ENCODE measurements around the gene ITPKC. TPM values are rescaled to one million over a fixed set of nuclear protein-coding genes. Genes with fewer than 3 reads are reported as not detected.

The ITPKC gene
- total and polyA plus RNA-seq, 2 of the 13 experiments (the other 11 are each of a cell fraction or from before 2014, with no cell fraction given), result 6.9 to 11.2 TPM

DNA sequence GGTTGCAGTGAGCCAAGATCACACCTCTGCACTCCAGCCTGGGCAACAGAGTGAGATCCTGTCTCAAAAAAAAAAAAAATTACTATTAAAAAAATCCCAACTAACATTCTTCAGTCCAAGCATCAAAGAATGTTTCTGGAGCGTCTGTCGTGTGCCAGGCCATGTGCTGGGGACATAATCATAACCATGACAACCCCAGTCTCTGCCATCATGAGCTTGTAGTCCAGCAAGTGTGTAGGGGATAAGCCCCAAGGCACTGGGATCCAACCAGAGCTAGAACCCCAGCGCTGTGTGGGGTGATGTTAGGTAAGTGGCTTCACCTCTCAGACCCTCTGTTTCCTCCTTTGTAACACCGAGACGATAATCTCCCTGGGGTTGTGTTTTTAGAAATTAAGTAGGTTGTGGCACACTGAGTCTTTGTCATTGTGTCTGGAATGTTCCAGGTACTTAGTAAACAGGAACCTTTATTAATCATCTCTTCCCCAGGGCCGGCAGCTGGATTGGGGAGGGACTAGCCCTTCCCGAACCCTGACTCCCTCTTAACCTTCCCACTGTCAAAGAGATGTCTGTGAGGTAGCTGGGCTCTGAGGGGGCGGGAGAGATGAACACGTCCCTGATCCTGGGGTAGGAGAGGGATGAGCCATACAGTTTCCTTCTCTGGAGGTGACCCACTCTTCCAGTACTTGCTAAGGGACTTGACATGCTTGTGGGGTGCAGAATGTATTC, 5.2 kb downstream of the ITPKC start:
- Histone ChIP-seq H3K27ac (ENCODE audit: extremely low read length, insufficient read depth, low read length) (no peak overlapping the region), H3K9ac (ENCODE audit: insufficient read depth, low read depth, low read length) (no peak overlapping the region), H2AFZ (ENCODE audit: low read length) (no peak overlapping the region), H4K20me1 (ENCODE audit: insufficient read depth, low read length) (0 out of 2 replicates have a peak, but pooled peaks cover 4% of the 10 kb centered on the region), H3K4me1 (ENCODE audit: insufficient read depth, low read length) (peaks cover 34% of the 10 kb centered on the region), H3K79me2 (ENCODE audit: insufficient read depth, low read length) (peaks cover 57% of the 10 kb centered on the region), H3K4me2 (ENCODE audit: low read depth, low read length) (peak overlapping the region; percentile 39; the same call in 1 of the 2 replicates), H3K4me3 (replicated peaks in 1 of 3; ENCODE audit: insufficient read depth in 1 of 3, low read depth in 2 of 3, low read length in 3 of 3) (no peak overlapping the region), H3K27me3 (ENCODE audit: control insufficient read depth in 1 of 2, insufficient read depth in 2 of 2, low read length in 2 of 2) (no peaks in the 10 kb centered on the region; a peak in 1 of 5 replicates), H3K9me3 (ENCODE audit: low read length) (no peaks in the 10 kb centered on the region), H3K36me3 (replicated peaks in 1 of 2; ENCODE audit: control insufficient read depth in 1 of 2, insufficient read depth in 2 of 2, low read length in 2 of 2) (peaks cover 10 to 35% of the 10 kb centered on the region in 2 experiments; a peak in 4 of 5 replicates)
- POLR2A ChIA-PET, result interaction anchor here (2.2 kb wide), 1 partner anchor 29 kb away, joined by 9 read pairs; the partner anchor contains the start of genes ACTMAP and SNRPA
- CTCF ChIA-PET (ENCODE audit: low intra/inter-chr PET ratio, low total read pairs), result no interaction called here
- ATAC-seq (no peak), DNase-seq (ENCODE audit: low spot score) (no peak), FAIRE-seq (no peak)
- 89% methylated on average over 9 of the region's 9 CpGs for WGBS (ENCODE audit: low lambda C conversion rate)
- no TSS peak for BruUV-seq (replicated peaks)
- in situ Hi-C loops (cut with HindIII; ENCODE audit: extremely low pct_ligation_motif_present, low pct_unique_long_range_greater_than_20kb), result no loop called here
- intact Hi-C loops (cut with micrococcal nuclease; ENCODE audit: unreplicated experiment), result no loop called here
- TF ChIP-seq CC2D1A (CRISPR knock-in tag; IDR thresholded peaks at IDR 0.05) (no peak), ZNF326 (CRISPR knock-in tag; IDR thresholded peaks at IDR 0.05; ENCODE audit: borderline replicate concordance) (no peak), SP2 (CRISPR knock-in tag; IDR thresholded peaks at IDR 0.05) (no peak), ZNF747 (CRISPR knock-in tag; IDR thresholded peaks at IDR 0.05; ENCODE audit: borderline replicate concordance) (no peak), IRX3 (CRISPR knock-in tag; IDR thresholded peaks at IDR 0.05; ENCODE audit: borderline replicate concordance, low read depth) (no peak), PHF20 (CRISPR knock-in tag; IDR thresholded peaks at IDR 0.05) (no peak), CENPT (CRISPR knock-in tag; IDR thresholded peaks at IDR 0.05; ENCODE audit: low read depth) (no peak), HIVEP1 (CRISPR knock-in tag; IDR thresholded peaks at IDR 0.05) (no peak), ZNF879 (CRISPR knock-in tag; IDR thresholded peaks at IDR 0.05) (no peak), KMT2B (CRISPR knock-in tag; IDR thresholded peaks at IDR 0.05) (no peak), ZNF75D (CRISPR knock-in tag; IDR thresholded peaks at IDR 0.05; ENCODE audit: borderline replicate concordance) (no peak), KLF15 (CRISPR knock-in tag; IDR thresholded peaks at IDR 0.05; ENCODE audit: borderline replicate concordance) (no peak), ZFX (CRISPR knock-in tag; IDR thresholded peaks at IDR 0.05; ENCODE audit: low read depth) (no peak)
- TF ChIP-seq, protein P1, sequence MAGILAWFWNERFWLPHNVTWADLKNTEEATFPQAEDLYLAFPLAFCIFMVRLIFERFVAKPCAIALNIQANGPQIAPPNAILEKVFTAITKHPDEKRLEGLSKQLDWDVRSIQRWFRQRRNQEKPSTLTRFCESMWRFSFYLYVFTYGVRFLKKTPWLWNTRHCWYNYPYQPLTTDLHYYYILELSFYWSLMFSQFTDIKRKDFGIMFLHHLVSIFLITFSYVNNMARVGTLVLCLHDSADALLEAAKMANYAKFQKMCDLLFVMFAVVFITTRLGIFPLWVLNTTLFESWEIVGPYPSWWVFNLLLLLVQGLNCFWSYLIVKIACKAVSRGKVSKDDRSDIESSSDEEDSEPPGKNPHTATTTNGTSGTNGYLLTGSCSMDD (CRISPR knock-in tag; IDR thresholded peaks at IDR 0.05), result no peak
- TF ChIP-seq, protein P2, sequence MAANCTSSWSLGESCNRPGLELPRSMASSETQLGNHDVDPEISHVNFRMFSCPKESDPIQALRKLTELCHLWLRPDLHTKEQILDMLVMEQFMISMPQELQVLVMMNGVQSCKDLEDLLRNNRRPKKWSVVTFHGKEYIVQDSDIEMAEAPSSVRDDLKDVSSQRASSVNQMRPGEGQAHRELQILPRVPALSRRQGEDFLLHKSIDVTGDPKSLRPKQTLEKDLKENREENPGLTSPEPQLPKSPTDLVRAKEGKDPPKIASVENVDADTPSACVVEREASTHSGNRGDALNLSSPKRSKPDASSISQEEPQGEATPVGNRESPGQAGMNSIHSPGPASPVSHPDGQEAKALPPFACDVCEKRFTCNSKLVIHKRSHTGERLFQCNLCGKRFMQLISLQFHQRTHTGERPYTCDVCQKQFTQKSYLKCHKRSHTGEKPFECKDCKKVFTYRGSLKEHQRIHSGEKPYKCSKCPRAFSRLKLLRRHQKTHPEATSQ (CRISPR knock-in tag; IDR thresholded peaks at IDR 0.05; ENCODE audit: borderline replicate concordance), result no peak
- TF ChIP-seq, protein P3, sequence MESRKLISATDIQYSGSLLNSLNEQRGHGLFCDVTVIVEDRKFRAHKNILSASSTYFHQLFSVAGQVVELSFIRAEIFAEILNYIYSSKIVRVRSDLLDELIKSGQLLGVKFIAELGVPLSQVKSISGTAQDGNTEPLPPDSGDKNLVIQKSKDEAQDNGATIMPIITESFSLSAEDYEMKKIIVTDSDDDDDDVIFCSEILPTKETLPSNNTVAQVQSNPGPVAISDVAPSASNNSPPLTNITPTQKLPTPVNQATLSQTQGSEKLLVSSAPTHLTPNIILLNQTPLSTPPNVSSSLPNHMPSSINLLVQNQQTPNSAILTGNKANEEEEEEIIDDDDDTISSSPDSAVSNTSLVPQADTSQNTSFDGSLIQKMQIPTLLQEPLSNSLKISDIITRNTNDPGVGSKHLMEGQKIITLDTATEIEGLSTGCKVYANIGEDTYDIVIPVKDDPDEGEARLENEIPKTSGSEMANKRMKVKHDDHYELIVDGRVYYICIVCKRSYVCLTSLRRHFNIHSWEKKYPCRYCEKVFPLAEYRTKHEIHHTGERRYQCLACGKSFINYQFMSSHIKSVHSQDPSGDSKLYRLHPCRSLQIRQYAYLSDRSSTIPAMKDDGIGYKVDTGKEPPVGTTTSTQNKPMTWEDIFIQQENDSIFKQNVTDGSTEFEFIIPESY (CRISPR knock-in tag; IDR thresholded peaks at IDR 0.05), result no peak
- TF ChIP-seq, protein P4, sequence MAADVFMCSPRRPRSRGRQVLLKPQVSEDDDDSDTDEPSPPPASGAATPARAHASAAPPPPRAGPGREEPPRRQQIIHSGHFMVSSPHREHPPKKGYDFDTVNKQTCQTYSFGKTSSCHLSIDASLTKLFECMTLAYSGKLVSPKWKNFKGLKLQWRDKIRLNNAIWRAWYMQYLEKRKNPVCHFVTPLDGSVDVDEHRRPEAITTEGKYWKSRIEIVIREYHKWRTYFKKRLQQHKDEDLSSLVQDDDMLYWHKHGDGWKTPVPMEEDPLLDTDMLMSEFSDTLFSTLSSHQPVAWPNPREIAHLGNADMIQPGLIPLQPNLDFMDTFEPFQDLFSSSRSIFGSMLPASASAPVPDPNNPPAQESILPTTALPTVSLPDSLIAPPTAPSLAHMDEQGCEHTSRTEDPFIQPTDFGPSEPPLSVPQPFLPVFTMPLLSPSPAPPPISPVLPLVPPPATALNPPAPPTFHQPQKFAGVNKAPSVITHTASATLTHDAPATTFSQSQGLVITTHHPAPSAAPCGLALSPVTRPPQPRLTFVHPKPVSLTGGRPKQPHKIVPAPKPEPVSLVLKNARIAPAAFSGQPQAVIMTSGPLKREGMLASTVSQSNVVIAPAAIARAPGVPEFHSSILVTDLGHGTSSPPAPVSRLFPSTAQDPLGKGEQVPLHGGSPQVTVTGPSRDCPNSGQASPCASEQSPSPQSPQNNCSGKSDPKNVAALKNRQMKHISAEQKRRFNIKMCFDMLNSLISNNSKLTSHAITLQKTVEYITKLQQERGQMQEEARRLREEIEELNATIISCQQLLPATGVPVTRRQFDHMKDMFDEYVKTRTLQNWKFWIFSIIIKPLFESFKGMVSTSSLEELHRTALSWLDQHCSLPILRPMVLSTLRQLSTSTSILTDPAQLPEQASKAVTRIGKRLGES (CRISPR knock-in tag; IDR thresholded peaks at IDR 0.05; ENCODE audit: borderline replicate concordance), result no peak

Measured in HepG2 (cell line).